Dedifferentiated amniotic fluid mesenchymal stem cell (primary cell): ENCODE measurements around the gene IER3.
"Not testable (repeated sequence)": the region's sequence is repeated elsewhere in the genome, so short reads cannot be mapped to it uniquely, and the experiment has no call there.

ENCODE experiments used
- DNase-seq: peaks from one replicate; pipeline ENCODE4 v3.0.0-alpha.2; 2016; ENCODE audit errors: extremely low spot score

Gene IER3

DNA sequence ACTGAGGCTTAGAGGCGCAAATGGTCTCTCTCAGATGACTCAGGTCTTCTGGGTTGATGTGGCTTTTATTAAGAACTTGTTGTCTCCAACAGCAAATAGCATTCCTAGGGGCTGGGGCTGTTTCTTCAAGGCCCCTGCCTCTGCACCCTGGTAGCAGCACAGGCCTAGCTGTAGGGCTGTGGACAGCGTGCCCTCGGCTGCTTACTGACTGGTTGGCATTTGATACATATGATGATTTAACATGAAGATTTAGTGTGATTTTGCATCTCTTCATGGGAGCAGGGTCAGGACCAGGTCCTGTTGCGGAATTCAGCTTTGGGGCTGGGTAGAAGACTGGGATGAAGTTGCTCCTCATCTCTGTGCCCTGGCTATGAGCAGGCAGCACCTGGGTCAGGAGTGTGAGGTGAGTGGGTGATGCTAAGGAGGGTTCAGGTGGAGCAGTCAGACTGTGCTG lies 24.3 kb upstream of the IER3 start:
- no peak for DNase-seq

DNA sequence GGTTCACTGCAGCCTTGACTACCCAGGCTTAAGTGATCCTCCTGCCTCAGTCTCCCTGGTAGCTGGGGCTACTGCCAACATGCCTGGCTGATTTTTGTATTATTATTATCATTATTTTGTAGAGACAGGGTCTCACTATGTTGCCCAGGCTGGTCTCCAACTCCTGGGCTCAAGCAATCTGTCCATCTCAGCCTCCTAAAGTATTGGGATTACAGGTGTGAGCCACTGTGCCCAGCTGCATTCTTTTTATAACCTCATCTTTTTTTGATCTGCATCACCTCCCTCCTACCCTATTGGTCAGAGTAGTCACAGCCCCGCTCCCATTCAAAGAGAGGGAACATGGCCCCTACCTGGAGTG lies 23.6 kb upstream of the IER3 start:
- DNase-seq: no peak

GRCh38 chr6:30767158-30767943 lies 23.0 kb upstream of the IER3 start:
- DNase-seq: no peak

- no peak for DNase-seq
Measured at GRCh38 chr6:30766461-30767157, 22.3 kb upstream of the IER3 start.

- not testable (repeated sequence) for DNase-seq
Measured at GRCh38 chr6:30765495-30765894, 21.1 kb upstream of the IER3 start.

DNA sequence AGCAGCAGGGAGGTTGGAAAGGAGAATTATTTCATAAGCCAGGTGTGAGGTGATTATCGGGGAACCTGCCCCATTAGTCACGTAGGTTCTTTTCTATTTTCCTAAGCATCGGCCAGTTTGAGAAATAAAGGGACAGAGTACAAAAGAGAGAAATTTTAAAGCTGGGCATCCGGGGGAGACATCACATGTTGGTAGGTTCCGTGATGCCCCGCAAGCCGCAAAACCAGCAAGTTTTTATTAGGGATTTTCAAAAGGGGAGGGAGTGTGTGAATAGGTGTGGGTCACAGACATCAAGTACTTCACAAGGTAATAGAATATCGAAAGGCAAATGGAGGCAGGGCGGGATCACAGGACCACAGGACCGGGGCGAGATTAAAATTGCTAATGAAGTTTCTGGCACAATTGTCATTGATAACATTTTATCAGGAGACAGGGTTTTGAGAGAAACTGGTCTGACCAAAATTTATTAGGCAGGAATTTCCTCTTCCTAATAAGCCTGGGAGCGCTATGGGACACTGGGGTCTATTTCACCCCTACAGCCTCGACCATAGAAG lies 20.2 kb upstream of the IER3 start:
- not testable (repeated sequence) for DNase-seq

DNA sequence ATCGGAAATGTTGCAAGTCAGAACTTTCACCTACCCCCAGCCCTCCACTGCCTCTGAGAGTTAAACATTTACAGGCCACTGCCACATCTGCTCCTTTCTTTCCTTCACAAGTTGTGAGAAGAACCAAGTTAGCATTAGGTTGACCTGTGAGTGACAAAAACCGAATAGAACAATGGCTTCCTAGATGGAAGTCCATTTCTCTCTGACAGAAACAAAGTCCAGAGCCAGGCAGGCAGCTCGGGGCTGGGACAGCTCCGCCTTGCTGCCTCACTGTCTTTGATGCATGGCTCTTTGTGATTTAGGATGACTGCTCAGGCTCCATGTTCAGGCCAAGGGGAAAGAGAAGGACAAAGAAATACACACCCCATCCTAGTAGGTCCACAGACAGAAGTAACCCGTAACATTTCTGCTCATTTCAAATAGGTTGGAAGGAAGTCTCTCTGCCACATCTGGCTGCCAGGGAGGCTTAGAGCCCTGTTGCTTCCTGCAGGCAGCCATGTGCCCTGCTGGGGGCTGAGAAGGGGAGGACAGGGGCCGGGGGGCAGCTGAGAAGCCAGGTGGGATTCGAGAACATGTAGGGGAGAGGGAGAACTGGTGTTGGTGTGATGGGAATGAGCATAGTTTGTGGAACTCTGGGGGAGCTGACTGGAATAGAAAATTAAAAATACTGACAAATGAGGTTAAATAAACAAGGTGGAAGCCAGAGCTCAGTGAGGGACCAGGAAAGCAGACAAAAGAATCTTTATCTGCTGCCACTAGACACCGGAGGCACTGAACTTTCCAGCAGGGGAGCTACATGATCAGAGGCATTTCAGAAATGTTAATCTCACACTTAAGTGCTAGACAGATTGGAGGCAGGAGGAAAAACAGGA lies 19.5 kb upstream of the IER3 start:
- DNase-seq: no peak

- no peak for DNase-seq
Measured at GRCh38 chr6:30763155-30763617, 18.8 kb upstream of the IER3 start.

DNA sequence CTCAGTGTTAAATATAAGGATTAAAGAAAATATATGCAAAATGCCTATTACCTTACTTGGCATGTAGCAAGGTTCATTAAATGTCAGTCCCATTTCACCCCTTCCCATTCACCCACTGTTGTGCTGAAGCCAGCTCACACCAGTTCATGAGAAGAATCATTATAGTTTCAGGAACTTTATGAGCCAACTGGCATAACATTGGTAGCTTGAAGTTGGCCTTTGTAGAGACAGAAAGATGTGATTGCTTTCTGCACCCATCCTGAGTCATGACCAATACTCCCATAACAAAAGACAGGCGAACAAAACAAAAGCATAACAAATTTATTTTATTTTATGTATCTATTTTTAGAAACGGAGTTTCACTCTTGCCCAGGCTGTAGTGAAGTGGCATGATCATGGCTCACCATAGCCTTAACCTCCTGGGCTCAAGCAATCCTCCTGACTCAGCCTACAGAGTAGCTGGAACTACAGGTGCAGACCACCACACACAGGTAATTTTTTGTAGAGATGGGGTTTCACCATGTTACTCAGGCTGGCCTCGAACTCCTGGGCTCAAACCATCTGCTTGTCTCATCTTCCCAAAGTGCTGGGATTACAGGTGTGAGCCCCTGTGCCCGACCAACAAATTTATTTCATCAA lies 17.6 kb upstream of the IER3 start:
- no peak for DNase-seq

GRCh38 chr6:30760549-30760948 lies 16.2 kb upstream of the IER3 start:
- no peak for DNase-seq

- peak; percentile 90 for DNase-seq
Measured at GRCh38 chr6:30759575-30760239, 15.4 kb upstream of the IER3 start.

DNA sequence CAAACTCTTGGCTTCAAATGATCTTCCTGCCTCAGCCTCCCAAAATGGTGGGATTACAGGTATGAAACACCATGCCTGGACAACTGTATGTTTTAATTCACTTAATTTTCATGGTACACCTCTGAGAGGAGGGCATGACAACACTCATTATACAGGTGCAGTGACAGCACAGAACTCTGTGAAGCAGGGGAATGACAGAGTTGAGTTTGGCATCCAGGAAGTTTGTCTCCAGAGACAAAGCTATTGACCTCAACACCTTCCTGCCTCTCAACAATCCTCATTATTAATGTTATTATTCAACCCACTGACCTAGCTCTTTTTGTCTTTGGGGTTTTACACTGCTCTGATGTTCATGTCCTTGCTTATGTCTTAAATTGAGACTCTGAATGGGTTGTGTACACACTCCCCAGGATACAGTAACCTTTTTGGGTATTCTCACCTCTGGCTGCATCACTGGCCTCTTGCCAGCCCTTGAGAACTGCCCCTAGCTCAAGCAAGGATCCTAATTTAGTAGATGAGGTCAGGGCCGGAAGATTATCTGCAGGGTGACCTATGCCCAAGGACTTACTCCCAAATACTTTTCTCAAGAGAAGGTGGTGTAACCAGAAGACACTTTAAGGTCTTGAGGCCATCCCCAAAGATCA lies 13.0 kb upstream of the IER3 start:
- no peak for DNase-seq

GRCh38 chr6:30756405-30757003 lies 12.2 kb upstream of the IER3 start:
- DNase-seq: not testable (repeated sequence)

GRCh38 chr6:30754631-30755030 lies 10.3 kb upstream of the IER3 start:
- DNase-seq: no peak

- DNase-seq: peak; percentile 100
Measured at GRCh38 chr6:30752157-30752927, 8.0 kb upstream of the IER3 start.

DNA sequence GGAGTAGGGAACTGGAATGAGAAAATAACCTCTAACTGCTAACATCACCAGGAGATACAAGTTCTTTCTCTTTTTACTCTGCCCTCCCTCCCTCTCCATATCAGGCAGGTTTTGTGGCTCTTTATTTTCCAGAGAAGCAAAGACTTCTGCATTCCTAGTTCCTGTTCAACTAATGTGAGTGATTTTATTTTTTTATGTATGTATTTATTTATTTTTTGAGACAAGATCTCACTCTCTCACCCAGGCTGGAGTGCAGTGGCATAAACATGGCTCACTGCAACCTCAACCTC lies 6.0 kb upstream of the IER3 start:
- DNase-seq: no peak

GRCh38 chr6:30749554-30750378 lies 5.4 kb upstream of the IER3 start:
- no peak for DNase-seq

DNA sequence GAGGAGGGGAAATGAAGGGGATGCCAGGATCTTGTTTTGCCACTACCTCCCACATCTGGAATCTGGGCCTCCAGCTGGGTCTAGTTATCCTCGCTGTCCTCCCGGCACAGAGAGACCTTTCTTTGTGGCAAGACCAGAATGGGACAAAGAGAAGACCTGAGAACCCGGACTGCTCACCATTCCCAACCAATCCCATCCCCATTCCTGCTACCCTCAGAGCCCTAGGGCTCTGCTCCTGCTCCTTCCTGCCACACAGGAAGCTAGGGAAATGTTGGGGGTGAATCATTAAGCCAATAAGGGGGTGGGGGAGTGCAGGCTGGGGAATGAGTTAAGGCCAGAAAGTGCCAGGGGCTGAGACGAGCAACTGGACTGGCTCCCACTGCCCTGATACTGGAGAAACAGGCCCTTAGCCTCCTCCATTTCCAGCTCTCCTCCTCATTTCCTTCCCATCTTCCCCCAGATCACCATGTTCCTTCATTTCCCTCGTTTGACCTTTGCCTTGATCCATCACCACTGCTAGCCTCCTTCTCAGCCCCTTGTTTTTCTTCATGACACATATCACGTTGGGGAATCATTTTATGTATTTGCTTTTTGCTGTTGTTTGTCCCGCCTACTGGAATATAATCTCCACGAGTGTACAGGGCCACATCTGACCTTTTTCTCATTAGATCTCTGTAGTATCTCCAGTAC lies 4.6 kb upstream of the IER3 start:
- no peak for DNase-seq
